ENCODE data around the gene FBXW7. TPM values are rescaled to one million over a fixed set of nuclear protein-coding genes. Genes with fewer than 3 reads are reported as not detected.

Gene FBXW7
- 17.1 TPM for polyA plus RNA-seq (2013, experiment 1 of 2)
- polyA plus RNA-seq (2013, experiment 2 of 2), result 16.0 TPM

GRCh38 chr4:152535903-152536544, at the start of gene FBXW7:
Gene FBXW7, minus strand, starts transcription at chr4:152536092. Its CDS starts 124,289 bp downstream, at chr4:152411803.
- Histone ChIP-seq H4K5ac (ENCODE audit: low read length) (no peak within 1 kb of the TSS), H3K9ac (ENCODE audit: low read length) (peak within 1 kb of the TSS; percentile 91), H2BK120ac (ENCODE audit: low read depth, low read length) (peak within 1 kb of the TSS; percentile 66), H3K36me3 (ENCODE audit: control insufficient read depth, insufficient read depth, low read length) (no peaks in the 10 kb centered on the region), H3K27ac (ENCODE audit: low read depth, low read length) (peak within 1 kb of the TSS; percentile 89), H3K56ac (ENCODE audit: low read length) (peak within 1 kb of the TSS; percentile 96), H4K8ac (ENCODE audit: low read depth, low read length) (no peak within 1 kb of the TSS), H3K18ac (ENCODE audit: low read length) (peak within 1 kb of the TSS; percentile 8), H3K4ac (ENCODE audit: low read depth, low read length) (peak within 1 kb of the TSS; percentile 77), H3K79me2 (ENCODE audit: control insufficient read depth, insufficient read depth, low read length) (peaks cover 56% of the 10 kb centered on the region), H3K23ac (ENCODE audit: low read length) (peak within 1 kb of the TSS; percentile 51), H3K4me3 (ENCODE audit: low read length) (peak within 1 kb of the TSS; percentile 90), H3K79me1 (ENCODE audit: low read length) (peaks cover 21% of the 10 kb centered on the region), H3K4me1 (ENCODE audit: control insufficient read depth, low read depth, low read length) (no peaks in the 10 kb centered on the region), H2BK5ac (ENCODE audit: low read length) (peak within 1 kb of the TSS; percentile 65), H3K27me3 (ENCODE audit: insufficient read depth, low read length, poor library complexity) (no peaks in the 10 kb centered on the region), H2BK15ac (replicated peaks; ENCODE audit: low read depth) (no peak within 1 kb of the TSS), H2AK5ac (ENCODE audit: low read length) (no peak within 1 kb of the TSS), H3K4me2 (ENCODE audit: low read length) (peak within 1 kb of the TSS; percentile 92)
- peak; percentile 100 for DNase-seq
- no CpG with 5 or more reads among the region's 63 CpGs for WGBS (ENCODE audit: extremely low coverage, insufficient coverage, low lambda C conversion rate)

GRCh38 chr4:152585023-152585441, 49.1 kb upstream of the FBXW7 start:
- no peak overlapping the region for H4K5ac ChIP-seq (ENCODE audit: low read length)
- no peak overlapping the region for H3K4me3 ChIP-seq (ENCODE audit: low read length)

GRCh38 chr4:152581536-152582160, 45.8 kb upstream of the FBXW7 start:
- Histone ChIP-seq H3K79me2 (ENCODE audit: control insufficient read depth, insufficient read depth, low read length) (no peaks in the 10 kb centered on the region), H3K27me3 (ENCODE audit: insufficient read depth, low read length, poor library complexity) (no peaks in the 10 kb centered on the region)
- DNase-seq, result peak; percentile 41

More at GRCh38 chr4:152585023-152585441, 49.1 kb upstream of the FBXW7 start:
- no peak overlapping the region for H3K56ac ChIP-seq (ENCODE audit: low read length)
- no peaks in the 10 kb centered on the region for H3K79me1 ChIP-seq (ENCODE audit: low read length)
- WGBS (ENCODE audit: extremely low coverage, insufficient coverage, low lambda C conversion rate), result no CpG with 5 or more reads among the region's 7 CpGs
- H3K79me2 ChIP-seq (ENCODE audit: control insufficient read depth, insufficient read depth, low read length), result no peaks in the 10 kb centered on the region
- no peak overlapping the region for H3K4ac ChIP-seq (ENCODE audit: low read depth, low read length)
- no peaks in the 10 kb centered on the region for H3K36me3 ChIP-seq (ENCODE audit: control insufficient read depth, insufficient read depth, low read length)
- no peak overlapping the region for H2BK5ac ChIP-seq (ENCODE audit: low read length)
- no peak overlapping the region for H3K23ac ChIP-seq (ENCODE audit: low read length)
- H3K4me1 ChIP-seq (ENCODE audit: control insufficient read depth, low read depth, low read length), result no peaks in the 10 kb centered on the region
- no peak overlapping the region for H4K8ac ChIP-seq (ENCODE audit: low read depth, low read length)
- DNase-seq, result no peak
- H3K9ac ChIP-seq (ENCODE audit: low read length), result no peak overlapping the region
- no peak overlapping the region for H3K27ac ChIP-seq (ENCODE audit: low read depth, low read length)
- no peak overlapping the region for H3K18ac ChIP-seq (ENCODE audit: low read length)
- H2BK120ac ChIP-seq (ENCODE audit: low read depth, low read length), result no peak overlapping the region
- H3K27me3 ChIP-seq (ENCODE audit: insufficient read depth, low read length, poor library complexity), result no peaks in the 10 kb centered on the region
- H2BK15ac ChIP-seq (replicated peaks; ENCODE audit: low read depth), result no peak overlapping the region
- no peak overlapping the region for H2AK5ac ChIP-seq (ENCODE audit: low read length)
- no peak overlapping the region for H3K4me2 ChIP-seq (ENCODE audit: low read length)

GRCh38 chr4:152579916-152580315, 44.0 kb upstream of the FBXW7 start:
- no peak overlapping the region for H3K4ac ChIP-seq (ENCODE audit: low read depth, low read length)
- no peak overlapping the region for H4K5ac ChIP-seq (ENCODE audit: low read length)
- H3K27me3 ChIP-seq (ENCODE audit: insufficient read depth, low read length, poor library complexity), result no peaks in the 10 kb centered on the region
- no peak overlapping the region for H4K8ac ChIP-seq (ENCODE audit: low read depth, low read length)
- no peaks in the 10 kb centered on the region for H3K36me3 ChIP-seq (ENCODE audit: control insufficient read depth, insufficient read depth, low read length)
- no peak overlapping the region for H2BK15ac ChIP-seq (replicated peaks; ENCODE audit: low read depth)
- H3K79me2 ChIP-seq (ENCODE audit: control insufficient read depth, insufficient read depth, low read length), result no peaks in the 10 kb centered on the region
- no peaks in the 10 kb centered on the region for H3K79me1 ChIP-seq (ENCODE audit: low read length)
- no peak overlapping the region for H3K4me2 ChIP-seq (ENCODE audit: low read length)
- no CpG with 5 or more reads among the region's 6 CpGs for WGBS (ENCODE audit: extremely low coverage, insufficient coverage, low lambda C conversion rate)
- H3K18ac ChIP-seq (ENCODE audit: low read length), result no peak overlapping the region
- no peak overlapping the region for H3K4me3 ChIP-seq (ENCODE audit: low read length)
- no peak overlapping the region for H2BK120ac ChIP-seq (ENCODE audit: low read depth, low read length)
- peaks cover 4% of the 10 kb centered on the region for H3K4me1 ChIP-seq (ENCODE audit: control insufficient read depth, low read depth, low read length)
- H3K9ac ChIP-seq (ENCODE audit: low read length), result no peak overlapping the region
- H2BK5ac ChIP-seq (ENCODE audit: low read length), result no peak overlapping the region
- peak; percentile 21 for DNase-seq
- H2AK5ac ChIP-seq (ENCODE audit: low read length), result no peak overlapping the region
- no peak overlapping the region for H3K56ac ChIP-seq (ENCODE audit: low read length)
- H3K23ac ChIP-seq (ENCODE audit: low read length), result no peak overlapping the region
- H3K27ac ChIP-seq (ENCODE audit: low read depth, low read length), result no peak overlapping the region

More at GRCh38 chr4:152581536-152582160, 45.8 kb upstream of the FBXW7 start:
- Histone ChIP-seq H3K4me3 (ENCODE audit: low read length) (no peak overlapping the region), H3K36me3 (ENCODE audit: control insufficient read depth, insufficient read depth, low read length) (no peaks in the 10 kb centered on the region), H4K8ac (ENCODE audit: low read depth, low read length) (no peak overlapping the region), H3K23ac (ENCODE audit: low read length) (no peak overlapping the region), H3K18ac (ENCODE audit: low read length) (no peak overlapping the region), H3K56ac (ENCODE audit: low read length) (no peak overlapping the region), H3K79me1 (ENCODE audit: low read length) (no peaks in the 10 kb centered on the region), H2BK120ac (ENCODE audit: low read depth, low read length) (no peak overlapping the region), H3K4me2 (ENCODE audit: low read length) (no peak overlapping the region), H2AK5ac (ENCODE audit: low read length) (no peak overlapping the region), H2BK15ac (replicated peaks; ENCODE audit: low read depth) (no peak overlapping the region), H3K9ac (ENCODE audit: low read length) (no peak overlapping the region), H3K4ac (ENCODE audit: low read depth, low read length) (no peak overlapping the region), H2BK5ac (ENCODE audit: low read length) (no peak overlapping the region), H3K27ac (ENCODE audit: low read depth, low read length) (no peak overlapping the region), H4K5ac (ENCODE audit: low read length) (no peak overlapping the region), H3K4me1 (ENCODE audit: control insufficient read depth, low read depth, low read length) (peaks cover 4% of the 10 kb centered on the region)
- WGBS (ENCODE audit: extremely low coverage, insufficient coverage, low lambda C conversion rate), result no CpG with 5 or more reads among the region's 3 CpGs

- H2BK15ac ChIP-seq (replicated peaks; ENCODE audit: low read depth), result no peak overlapping the region
- H3K4ac ChIP-seq (ENCODE audit: low read depth, low read length), result no peak overlapping the region
- H3K9ac ChIP-seq (ENCODE audit: low read length), result no peak overlapping the region
- H3K4me1 ChIP-seq (ENCODE audit: control insufficient read depth, low read depth, low read length), result peaks cover 4% of the 10 kb centered on the region
- WGBS (ENCODE audit: extremely low coverage, insufficient coverage, low lambda C conversion rate), result no CpG with 5 or more reads among the region's 11 CpGs
- H3K23ac ChIP-seq (ENCODE audit: low read length), result no peak overlapping the region
- DNase-seq, result no peak
- no peak overlapping the region for H2BK120ac ChIP-seq (ENCODE audit: low read depth, low read length)
- no peak overlapping the region for H3K56ac ChIP-seq (ENCODE audit: low read length)
- H2AK5ac ChIP-seq (ENCODE audit: low read length), result no peak overlapping the region
- no peak overlapping the region for H2BK5ac ChIP-seq (ENCODE audit: low read length)
- no peak overlapping the region for H4K5ac ChIP-seq (ENCODE audit: low read length)
- H3K79me1 ChIP-seq (ENCODE audit: low read length), result no peaks in the 10 kb centered on the region
- H3K27me3 ChIP-seq (ENCODE audit: insufficient read depth, low read length, poor library complexity), result no peaks in the 10 kb centered on the region
- H4K8ac ChIP-seq (ENCODE audit: low read depth, low read length), result no peak overlapping the region
- H3K4me2 ChIP-seq (ENCODE audit: low read length), result no peak overlapping the region
- no peak overlapping the region for H3K27ac ChIP-seq (ENCODE audit: low read depth, low read length)
- no peak overlapping the region for H3K18ac ChIP-seq (ENCODE audit: low read length)
- H3K36me3 ChIP-seq (ENCODE audit: control insufficient read depth, insufficient read depth, low read length), result no peaks in the 10 kb centered on the region
- H3K4me3 ChIP-seq (ENCODE audit: low read length), result no peak overlapping the region
- no peaks in the 10 kb centered on the region for H3K79me2 ChIP-seq (ENCODE audit: control insufficient read depth, insufficient read depth, low read length)
Measured at GRCh38 chr4:152579107-152579764, 43.3 kb upstream of the FBXW7 start.
